Endometrial microvascular endothelial cells (primary cell): ENCODE measurements around the gene RAB37. TPM values are rescaled to one million over a fixed set of nuclear protein-coding genes. Genes with fewer than 3 reads are reported as not detected.

ENCODE experiments used
- in situ Hi-C: cut with HindIII; loops from 2 replicates; pipeline ENCODE4 v1.10.0; 2017; ENCODE audit warnings: low sequenced_read_pairs, low pct_unique_long_range_greater_than_20kb; ENCODE audit errors: inconsistent ontology term
- total RNA-seq: library from RNA; depleted of rRNA; stranded (reverse); fragments of >200 nt; gene quantifications from one replicate; pipeline ENCODE4 v1.2.3, GENCODE V29; 2015; ENCODE audit errors: inconsistent ontology term

The RAB37 gene
- total RNA-seq: not detected

DNA sequence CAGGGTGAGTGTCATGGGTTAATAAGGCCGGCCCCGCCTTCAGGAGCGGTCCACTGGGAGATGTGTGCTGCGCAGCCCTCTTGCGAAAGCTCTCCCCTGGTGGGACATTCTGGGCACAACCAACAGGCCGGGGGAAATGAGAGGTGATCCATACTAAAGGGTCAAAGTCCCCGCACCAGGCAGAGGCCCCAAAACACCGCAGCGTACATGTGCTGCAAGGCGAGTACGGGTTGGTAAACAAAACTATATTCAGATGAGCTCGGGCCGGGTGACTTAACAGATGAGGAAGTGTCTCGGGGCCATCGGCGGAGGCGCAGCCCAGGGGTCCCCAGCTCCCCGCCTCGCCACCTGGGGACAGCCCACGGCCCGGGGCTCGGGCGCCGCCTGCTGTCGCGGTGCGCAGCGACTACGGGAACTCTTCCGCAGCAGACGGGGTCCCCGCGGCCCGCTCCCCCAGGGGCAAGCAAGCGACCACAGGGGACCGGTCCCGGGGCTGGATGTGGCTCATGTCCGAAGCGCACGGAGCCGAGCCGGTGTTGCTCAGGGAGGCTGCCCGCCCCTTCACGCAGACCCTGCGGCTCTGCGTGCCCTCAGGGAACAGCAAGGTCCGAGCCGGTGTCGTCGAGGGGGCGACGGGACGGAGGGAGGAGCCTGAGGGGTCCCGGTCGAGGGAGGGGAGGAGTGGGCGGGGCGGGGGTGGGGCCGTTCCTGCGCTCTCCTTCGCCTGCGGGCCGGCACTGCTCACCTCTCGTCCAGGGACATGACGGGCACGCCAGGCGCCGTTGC lies at the start of gene RAB37:
Gene RAB37 (plus strand): TSS at position 744 of the 786 bp plus-strand sequence. CDS start 17 bp downstream, at position 761.
- in situ Hi-C loops: no loop called here

GRCh38 chr17:74687886-74688285 lies 49.2 kb upstream of the RAB37 start:
- in situ Hi-C loops: no loop called here

DNA sequence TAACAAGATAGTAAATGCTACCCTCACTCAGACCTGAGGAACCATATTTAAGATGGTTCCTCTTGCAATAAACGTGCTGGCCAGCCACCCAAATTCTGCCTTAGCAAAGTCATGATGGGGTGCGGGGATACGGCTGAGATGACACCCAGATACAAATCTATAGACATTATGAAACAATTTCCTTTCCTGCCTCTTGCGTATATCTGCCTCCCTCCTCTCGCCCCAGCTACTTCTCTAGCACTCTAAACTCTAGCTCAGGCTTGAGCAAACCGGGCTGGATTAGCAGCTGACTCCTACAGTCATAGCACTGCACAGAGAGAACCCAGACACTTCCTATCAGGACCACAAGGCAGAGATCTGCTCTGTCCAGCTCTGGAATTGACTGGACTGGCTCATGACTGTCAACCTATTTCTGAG lies 46.6 kb upstream of the RAB37 start:
- in situ Hi-C loops: no loop called here

GRCh38 chr17:74691151-74691550 lies 45.9 kb upstream of the RAB37 start:
- in situ Hi-C loops: no loop called here

GRCh38 chr17:74694081-74694480 lies 43.0 kb upstream of the RAB37 start:
- in situ Hi-C loops: no loop called here

DNA sequence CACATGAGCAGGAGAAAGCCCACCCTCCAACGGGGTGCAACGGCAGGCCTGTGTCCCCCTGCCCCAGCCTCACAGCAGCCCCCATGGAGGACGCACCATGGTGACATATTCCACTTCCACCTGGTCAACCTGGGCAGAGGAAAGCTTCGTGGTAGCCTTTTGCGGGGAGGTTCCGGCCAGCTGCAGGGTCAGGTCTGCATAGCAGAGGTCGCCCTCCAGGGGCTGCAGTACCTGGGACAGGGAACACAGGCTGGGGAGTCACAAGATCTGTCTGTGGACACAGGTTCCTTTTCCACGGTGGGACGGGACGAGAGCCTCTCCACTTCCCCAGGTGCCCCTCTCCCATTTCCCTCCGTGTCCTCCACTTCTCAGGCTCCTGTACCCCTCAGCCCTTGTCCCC lies 41.4 kb upstream of the RAB37 start:
- in situ Hi-C loops: no loop called here

- in situ Hi-C loops: no loop called here
These were observed 39.5 kb upstream of the RAB37 start for GRCh38 chr17:74697515-74697914.

DNA sequence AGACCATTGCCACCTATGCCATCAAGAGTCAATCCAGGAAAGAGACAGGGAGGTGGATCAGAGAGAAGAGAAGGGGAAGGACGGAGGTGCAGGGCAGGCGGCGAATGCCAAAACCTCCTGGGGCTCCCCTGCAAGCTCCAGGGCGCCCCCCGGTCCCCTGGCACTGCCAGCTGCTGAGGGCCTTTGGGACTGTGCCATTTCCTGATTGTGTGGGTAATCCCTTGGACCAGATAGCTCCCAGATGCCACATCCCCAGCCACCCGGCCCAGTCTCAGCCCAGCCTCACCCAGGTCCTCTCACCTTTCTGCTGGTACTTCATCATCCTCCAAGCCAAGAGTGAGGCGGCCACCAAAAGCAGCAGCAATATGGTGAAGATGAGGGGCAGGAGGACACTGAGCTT lies 39.0 kb upstream of the RAB37 start:
- in situ Hi-C loops: no loop called here

GRCh38 chr17:74699236-74699635 lies 37.8 kb upstream of the RAB37 start:
- in situ Hi-C loops: no loop called here

DNA sequence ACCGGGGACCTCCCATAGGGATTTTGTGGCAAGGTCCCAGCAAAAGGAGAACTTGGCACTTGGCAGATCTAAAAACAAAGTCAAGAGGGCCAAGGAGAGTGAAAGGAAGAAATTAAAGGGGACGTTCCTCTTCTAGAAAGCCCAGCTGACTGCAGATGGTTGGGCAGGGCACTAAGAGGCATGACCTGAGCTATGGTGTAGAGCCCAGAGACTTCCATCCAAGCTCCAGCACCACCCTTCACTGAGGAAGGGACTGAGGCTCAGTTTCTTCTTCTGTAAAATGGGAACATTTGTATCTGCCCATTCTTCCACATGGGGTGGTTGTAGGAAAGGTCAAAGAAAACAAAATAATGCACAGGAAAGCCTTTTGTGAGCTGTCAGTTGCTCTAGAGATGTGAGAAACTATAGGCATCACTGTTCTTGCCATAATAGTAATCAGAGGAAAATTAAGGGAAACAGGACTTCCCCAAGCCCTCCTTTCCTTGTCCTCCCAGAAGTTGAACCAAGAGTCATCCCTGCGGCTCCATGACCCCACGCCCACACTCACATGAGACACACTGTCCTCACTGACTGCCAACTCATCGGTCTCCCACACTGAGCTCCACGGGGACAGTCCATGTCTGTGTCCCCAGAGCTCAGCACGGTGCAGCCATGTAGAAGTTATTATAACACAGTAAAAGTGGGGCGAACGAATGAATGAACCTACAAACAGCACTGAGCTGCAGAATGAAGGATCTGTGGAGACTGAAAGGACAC lies 34.8 kb upstream of the RAB37 start:
- in situ Hi-C loops: no loop called here

- in situ Hi-C loops: no loop called here
These were observed 33.7 kb upstream of the RAB37 start for GRCh38 chr17:74703311-74703710.

GRCh38 chr17:74704544-74704943 lies 32.5 kb upstream of the RAB37 start:
- in situ Hi-C loops: no loop called here

GRCh38 chr17:74711058-74711824 lies 25.8 kb upstream of the RAB37 start:
- in situ Hi-C loops: no loop called here

DNA sequence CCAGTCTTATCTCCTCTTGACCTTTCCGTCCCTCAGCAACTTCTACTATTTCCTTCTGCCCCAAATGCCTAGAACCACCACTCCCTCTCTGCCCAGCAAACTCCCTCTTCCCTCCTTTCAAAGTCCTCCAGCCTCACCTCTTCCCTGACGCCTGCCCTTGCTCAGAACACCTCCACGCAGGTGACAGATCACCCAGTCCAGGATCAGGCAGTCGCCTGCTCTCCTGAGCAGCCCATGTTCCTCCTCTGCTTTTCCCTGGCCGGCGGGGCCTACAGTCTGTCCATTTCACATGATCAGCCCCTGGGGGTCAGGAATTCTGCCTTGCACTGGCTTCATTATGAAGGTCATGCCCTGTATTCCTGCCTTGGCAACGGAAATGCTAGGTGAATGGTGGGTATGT lies 24.8 kb upstream of the RAB37 start:
- in situ Hi-C loops: no loop called here

DNA sequence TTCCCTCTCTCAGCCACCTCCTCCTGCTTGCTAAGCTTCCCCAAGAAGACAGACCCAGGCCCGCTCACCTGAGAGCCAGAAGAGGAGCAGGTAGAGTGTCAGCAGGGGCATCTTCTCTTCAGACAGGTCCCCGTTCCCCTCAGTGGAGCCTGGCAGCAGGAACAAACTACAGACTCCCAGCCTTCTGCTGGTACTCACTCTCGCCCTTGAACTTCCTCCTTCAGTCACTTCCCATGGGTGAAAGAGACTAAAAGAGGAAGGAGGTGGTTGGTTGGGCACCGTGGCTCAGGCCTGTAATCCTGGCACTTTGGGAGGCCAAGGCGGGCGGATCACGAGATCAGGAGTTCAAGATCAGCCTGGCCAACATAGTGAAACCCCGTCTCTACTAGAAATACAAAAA lies 24.3 kb upstream of the RAB37 start, which contains the start of gene CD300LF:
Gene CD300LF (minus strand): TSS at position 168 of the 400 bp plus-strand sequence. CDS start 57 bp downstream, at position 111.
- in situ Hi-C loops: no loop called here

DNA sequence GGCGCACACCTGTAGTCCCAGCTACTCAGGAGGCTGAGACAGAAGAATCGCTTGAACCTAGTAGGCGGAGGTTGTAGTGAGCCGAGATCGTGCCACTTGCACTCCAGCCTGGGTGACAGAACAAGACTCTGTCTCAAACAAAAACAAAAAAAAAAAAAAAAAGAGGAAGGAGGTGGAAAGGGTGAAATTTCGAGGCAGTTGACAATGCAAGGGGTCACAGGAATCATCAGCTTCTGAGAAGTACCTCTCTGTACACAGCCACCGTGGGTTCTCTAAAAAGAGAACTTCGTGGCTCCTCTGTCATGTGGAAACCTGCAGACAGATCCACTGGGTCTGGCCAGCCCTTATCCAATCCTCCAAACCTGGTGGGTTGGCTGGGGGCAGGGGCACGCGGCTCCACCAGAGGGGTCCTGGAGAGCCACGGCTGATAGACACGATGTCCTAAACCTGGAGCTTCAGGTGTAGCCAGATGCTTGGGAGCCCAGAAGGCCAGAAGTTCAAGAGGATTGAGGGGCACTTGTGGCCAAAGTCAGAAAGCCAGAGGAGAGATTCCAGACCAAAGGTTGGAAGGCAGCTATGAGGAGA lies 23.8 kb upstream of the RAB37 start:
- in situ Hi-C loops: no loop called here

- in situ Hi-C loops: no loop called here
These were observed 21.9 kb upstream of the RAB37 start for GRCh38 chr17:74715144-74715543.

DNA sequence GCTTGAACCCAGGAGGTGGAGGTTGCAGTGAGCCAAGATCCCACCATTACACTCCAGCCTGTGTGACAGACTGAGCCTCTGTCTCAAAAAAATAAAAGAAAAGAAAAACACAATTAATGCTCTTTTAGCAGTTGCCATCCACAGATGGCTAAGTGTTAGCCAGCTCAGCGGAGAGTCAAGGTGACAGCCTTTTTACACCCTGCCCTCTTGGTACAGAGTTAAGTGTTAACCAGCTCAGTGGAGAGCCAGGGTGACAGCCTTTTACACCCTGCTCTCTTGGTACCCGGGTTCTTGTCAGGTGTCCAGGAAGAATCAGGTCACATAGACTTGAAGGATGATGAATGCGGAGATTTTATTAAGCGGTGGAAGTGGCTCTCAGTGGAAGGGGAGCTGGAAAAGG lies 16.6 kb upstream of the RAB37 start:
- in situ Hi-C loops: no loop called here

DNA sequence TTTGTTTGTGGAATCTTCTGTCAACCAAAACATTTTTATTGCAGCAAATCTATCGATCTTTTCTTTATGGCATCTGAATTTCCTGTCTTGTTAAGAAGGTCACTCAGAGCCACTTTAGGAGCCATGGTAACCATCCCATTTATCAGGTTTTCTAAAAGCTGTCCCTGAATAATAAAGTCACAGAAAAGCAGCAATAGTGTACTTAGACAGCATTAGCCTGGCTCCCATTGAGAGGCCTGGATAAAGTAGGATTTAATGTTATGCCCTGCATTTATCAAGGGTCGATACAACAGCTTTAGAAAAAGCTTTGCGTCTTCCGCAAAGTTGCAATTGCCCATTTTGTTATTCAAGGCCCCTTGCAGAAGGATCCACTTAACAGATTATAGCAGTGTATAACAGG lies 14.3 kb upstream of the RAB37 start:
- in situ Hi-C loops: no loop called here
